ENCODE measurements around the gene C1R. TPM values are rescaled to one million over a fixed set of nuclear protein-coding genes. Genes with fewer than 3 reads are reported as not detected.

The C1R gene
- 41.5 to 45.9 TPM (median 45.1 TPM) in 3 replicates for total RNA-seq

GRCh38 chr12:7092229-7092985, at the start of gene C1R:
Gene C1R (minus strand): TSS chr12:7092445. CDS start chr12:7092388, 57 bp downstream.
- peak; percentile 31 to 81 for DNase-seq (ENCODE audit: low spot score in 2 of 2, unreplicated experiment in 2 of 2)
- TF ChIP-seq, protein P1, sequence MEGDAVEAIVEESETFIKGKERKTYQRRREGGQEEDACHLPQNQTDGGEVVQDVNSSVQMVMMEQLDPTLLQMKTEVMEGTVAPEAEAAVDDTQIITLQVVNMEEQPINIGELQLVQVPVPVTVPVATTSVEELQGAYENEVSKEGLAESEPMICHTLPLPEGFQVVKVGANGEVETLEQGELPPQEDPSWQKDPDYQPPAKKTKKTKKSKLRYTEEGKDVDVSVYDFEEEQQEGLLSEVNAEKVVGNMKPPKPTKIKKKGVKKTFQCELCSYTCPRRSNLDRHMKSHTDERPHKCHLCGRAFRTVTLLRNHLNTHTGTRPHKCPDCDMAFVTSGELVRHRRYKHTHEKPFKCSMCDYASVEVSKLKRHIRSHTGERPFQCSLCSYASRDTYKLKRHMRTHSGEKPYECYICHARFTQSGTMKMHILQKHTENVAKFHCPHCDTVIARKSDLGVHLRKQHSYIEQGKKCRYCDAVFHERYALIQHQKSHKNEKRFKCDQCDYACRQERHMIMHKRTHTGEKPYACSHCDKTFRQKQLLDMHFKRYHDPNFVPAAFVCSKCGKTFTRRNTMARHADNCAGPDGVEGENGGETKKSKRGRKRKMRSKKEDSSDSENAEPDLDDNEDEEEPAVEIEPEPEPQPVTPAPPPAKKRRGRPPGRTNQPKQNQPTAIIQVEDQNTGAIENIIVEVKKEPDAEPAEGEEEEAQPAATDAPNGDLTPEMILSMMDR (IDR thresholded peaks at IDR 0.05; ENCODE audit: unreplicated experiment), result peak; percentile 89
- peaks cover 6% of the 10 kb centered on the region for H3K36me3 Mint-ChIP-seq
- peaks cover 13% of the 10 kb centered on the region for H3K4me1 Mint-ChIP-seq
- peak within 1 kb of the TSS; percentile 68 for H3K27ac Mint-ChIP-seq
- no peaks in the 10 kb centered on the region for H3K27me3 Mint-ChIP-seq (ENCODE audit: low read depth)
- no peaks in the 10 kb centered on the region for H3K9me3 Mint-ChIP-seq
- H3K4me3 Mint-ChIP-seq, result peak within 1 kb of the TSS; percentile 80

- Mint-ChIP-seq H3K36me3 (peaks cover 54% of the 10 kb centered on the region), H3K4me3 (no peak overlapping the region), H3K27ac (no peak overlapping the region), H3K4me1 (no peaks in the 10 kb centered on the region), H3K27me3 (ENCODE audit: low read depth) (no peaks in the 10 kb centered on the region), H3K9me3 (no peaks in the 10 kb centered on the region)
- TF ChIP-seq, protein P1 (IDR thresholded peaks at IDR 0.05; ENCODE audit: unreplicated experiment), result no peak
- no peak for DNase-seq (ENCODE audit: low spot score in 2 of 2, unreplicated experiment in 2 of 2)
These were observed 49.2 kb upstream of the C1R start for GRCh38 chr12:7141351-7142005.

- H3K27ac Mint-ChIP-seq, result no peak overlapping the region
- DNase-seq (ENCODE audit: low spot score in 2 of 2, unreplicated experiment in 2 of 2), result no peak
- H3K4me1 Mint-ChIP-seq, result no peaks in the 10 kb centered on the region
- H3K27me3 Mint-ChIP-seq (ENCODE audit: low read depth), result no peaks in the 10 kb centered on the region
- TF ChIP-seq, protein P1 (IDR thresholded peaks at IDR 0.05; ENCODE audit: unreplicated experiment), result no peak
- no peak overlapping the region for H3K4me3 Mint-ChIP-seq
- H3K9me3 Mint-ChIP-seq, result no peaks in the 10 kb centered on the region
- H3K36me3 Mint-ChIP-seq, result peaks cover 60% of the 10 kb centered on the region
These were observed 47.0 kb upstream of the C1R start for GRCh38 chr12:7139200-7139599.

GRCh38 chr12:7137908-7138307, 45.7 kb upstream of the C1R start:
- Mint-ChIP-seq H3K9me3 (no peaks in the 10 kb centered on the region), H3K27ac (no peak overlapping the region), H3K4me1 (no peaks in the 10 kb centered on the region), H3K27me3 (ENCODE audit: low read depth) (no peaks in the 10 kb centered on the region), H3K4me3 (no peak overlapping the region), H3K36me3 (peaks cover 52% of the 10 kb centered on the region)
- no peak for DNase-seq (ENCODE audit: low spot score in 2 of 2, unreplicated experiment in 2 of 2)
- TF ChIP-seq, protein P1 (IDR thresholded peaks at IDR 0.05; ENCODE audit: unreplicated experiment), result no peak

GRCh38 chr12:7136676-7137075, 44.4 kb upstream of the C1R start:
- Mint-ChIP-seq H3K27ac (no peak overlapping the region), H3K36me3 (peaks cover 42% of the 10 kb centered on the region), H3K4me3 (no peak overlapping the region), H3K27me3 (ENCODE audit: low read depth) (no peaks in the 10 kb centered on the region), H3K4me1 (peaks cover 9% of the 10 kb centered on the region), H3K9me3 (no peaks in the 10 kb centered on the region)
- TF ChIP-seq, protein P1 (IDR thresholded peaks at IDR 0.05; ENCODE audit: unreplicated experiment), result no peak
- no peak for DNase-seq (ENCODE audit: low spot score in 2 of 2, unreplicated experiment in 2 of 2)
